Pulmonary artery endothelial cell (primary cell): Measurements from ENCODE around the gene KCNJ4. TPM values are rescaled to one million over a fixed set of nuclear protein-coding genes. Genes with fewer than 3 reads are reported as not detected.
"Not testable (repeated sequence)": the region's sequence is repeated elsewhere in the genome, so short reads cannot be mapped to it uniquely, and the experiment has no call there.

Experiments used
- DNase-seq: peaks from one replicate; pipeline ENCODE4 v3.0.0-alpha.2; 2011; ENCODE audit warnings: low read depth, low spot score
- total RNA-seq: library from RNA; depleted of rRNA; stranded (reverse); fragments of >200 nt; gene quantifications from 2 replicates; pipeline ENCODE4 v1.2.3, GENCODE V29; 2014

The KCNJ4 gene
- total RNA-seq, 1 donor from 2014 or later = not detected

GRCh38 chr22:38413085-38414008 is 41.7 kb downstream of the KCNJ4 start:
- no peak for DNase-seq

DNA sequence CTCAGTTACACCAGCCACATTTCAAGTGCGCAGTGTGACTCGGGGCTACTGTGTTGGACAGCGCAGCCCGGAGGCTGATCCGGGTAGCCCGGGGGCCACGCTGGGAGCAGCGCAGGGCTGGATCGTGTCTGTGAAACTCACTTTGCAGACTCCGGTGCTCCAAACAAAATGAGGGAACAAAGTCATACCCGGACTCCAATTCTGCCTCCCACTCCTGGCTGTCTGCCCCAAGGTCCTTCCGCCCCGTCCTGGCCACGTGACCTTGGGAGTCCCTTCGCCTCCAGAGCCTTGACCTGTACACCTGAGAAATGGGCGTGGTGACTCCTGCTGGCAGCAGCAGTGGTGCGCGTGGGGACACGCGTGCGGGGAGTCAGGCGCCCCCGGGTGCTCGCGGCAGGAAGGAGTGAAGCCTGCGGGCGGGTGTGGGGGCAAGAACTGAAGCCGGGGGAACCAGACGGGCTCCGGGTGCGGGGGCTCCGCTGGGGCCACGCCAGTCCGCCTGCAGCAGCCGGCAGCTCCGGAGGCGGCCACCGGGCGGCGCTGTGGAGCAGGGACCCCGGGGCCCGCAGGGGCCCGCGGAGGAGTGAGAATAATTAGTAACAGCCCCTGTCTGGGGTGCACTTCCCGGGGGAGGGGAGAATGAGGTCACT is 42.4 kb downstream of the KCNJ4 start:
- no peak for DNase-seq

DNA sequence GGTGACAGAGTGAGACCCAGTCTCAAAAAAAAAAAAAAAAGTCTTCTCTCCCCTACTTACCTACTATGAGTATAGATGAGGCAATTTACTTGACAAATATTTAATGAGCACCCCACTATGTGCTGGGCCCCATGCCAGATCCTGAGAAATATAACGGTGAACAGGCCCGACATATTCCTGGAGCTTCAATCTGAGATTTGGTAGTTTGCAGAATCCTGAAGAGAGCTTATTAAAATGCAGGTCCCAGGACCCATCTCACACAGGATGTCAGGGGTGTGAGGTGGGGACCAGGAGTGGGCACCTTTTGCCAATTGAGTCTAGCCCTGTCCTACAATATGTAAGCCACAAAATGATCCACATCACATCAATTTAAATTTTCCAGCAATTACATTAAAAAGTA is 44.0 kb downstream of the KCNJ4 start:
- DNase-seq = no peak

DNA sequence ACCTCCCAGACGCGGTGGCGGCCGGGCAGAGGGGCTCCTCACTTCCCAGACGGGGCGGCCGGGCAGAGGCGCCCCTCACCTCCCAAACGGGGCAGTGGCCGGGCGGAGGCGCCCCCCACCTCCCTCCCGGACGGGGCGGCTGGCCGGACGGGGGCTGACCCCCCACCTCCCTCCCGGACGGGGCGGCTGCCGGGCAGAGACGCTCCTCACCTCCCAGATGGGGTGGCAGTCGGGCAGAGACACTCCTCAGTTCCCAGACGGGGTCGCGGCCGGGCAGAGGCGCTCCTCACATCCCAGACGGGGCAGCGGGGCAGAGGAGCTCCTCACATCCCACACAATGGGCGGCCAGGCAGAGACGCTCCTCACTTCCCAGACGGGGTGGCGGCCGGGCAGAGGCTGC is 45.1 kb downstream of the KCNJ4 start:
- DNase-seq = not testable (repeated sequence)

- DNase-seq = no peak
Observed at GRCh38 chr22:38406617-38407016, 48.4 kb downstream of the KCNJ4 start.

- no peak for DNase-seq
Observed at GRCh38 chr22:38404419-38404818, 50.6 kb downstream of the KCNJ4 start.

DNA sequence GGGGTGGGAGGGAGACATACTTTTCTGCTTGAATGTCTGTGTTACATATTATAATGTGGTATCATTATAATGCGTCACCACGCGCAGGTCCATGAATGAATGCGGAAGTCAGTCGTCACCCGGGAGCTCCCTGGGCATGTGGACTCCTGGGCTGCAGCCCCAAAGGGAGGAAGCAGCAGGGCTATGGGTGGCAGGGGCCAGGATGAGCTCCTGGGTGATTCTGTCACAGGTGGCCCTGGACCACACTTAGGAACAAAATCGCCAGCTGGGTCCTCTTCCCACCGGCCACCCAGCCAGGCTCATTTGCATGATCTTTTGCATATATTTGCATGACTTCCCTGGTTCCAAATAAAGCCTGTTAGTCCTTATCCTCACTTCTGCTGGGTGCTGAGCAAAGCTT is 51.2 kb downstream of the KCNJ4 start:
- no peak for DNase-seq

DNA sequence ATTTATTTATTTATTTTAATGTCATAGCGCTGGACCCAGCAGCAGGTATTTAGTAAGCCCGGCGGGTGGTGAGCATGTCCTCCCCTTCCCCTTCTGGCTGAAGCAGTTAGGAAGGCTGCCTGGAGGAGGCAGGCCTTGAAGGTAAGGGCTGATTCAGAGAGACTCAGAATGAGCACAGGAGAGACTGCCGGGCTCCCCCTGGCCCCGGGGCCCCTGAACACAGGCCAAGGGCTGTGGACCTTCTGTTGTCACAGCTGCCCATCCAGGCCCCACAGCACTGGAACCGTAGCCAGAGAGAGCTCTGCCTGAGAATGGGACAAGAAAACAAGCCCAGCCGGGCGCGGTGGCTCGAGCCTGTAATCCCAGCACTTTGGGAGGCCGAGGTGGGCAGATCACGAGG is 52.8 kb downstream of the KCNJ4 start:
- DNase-seq = no peak

DNA sequence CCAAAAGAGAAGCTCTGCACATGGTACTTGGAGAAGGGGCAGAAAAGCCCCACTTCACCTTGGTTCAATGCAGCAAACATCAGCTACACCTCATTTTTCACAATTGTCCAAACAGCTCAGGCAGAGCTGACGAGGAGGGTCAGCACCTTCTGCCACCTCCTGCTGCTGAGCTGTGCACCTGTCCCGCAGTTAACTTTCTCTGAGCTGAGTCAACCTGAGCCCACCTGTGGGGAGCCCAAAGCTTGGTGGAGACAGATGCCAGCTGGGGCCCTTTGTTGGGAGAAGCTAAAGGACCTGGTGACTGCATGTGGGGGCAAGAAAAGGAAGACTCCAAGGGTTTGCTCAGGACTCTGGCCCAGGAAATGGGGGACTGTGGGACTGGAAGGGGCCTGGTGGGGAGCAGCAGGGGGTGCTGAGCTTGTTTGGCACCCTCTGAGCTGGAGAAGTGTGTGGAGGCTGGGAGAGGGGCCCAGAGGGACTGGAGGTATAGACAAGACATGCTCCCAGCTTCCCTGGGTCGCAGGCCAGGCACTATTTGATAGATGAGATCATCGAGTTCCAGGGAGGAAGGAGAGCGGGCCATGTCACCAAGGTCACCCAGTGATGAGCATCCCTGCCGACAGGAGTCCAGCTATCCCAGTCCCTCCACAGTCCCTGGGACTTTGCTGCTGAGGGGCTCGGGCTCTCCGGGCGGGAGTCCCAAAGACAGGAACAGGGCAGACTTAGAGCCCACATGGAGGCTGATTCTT is 53.5 kb downstream of the KCNJ4 start:
- DNase-seq = no peak

- DNase-seq = not testable (repeated sequence)
Observed at GRCh38 chr22:38400256-38400655, 54.7 kb downstream of the KCNJ4 start.

GRCh38 chr22:38398609-38399461 is 56.2 kb downstream of the KCNJ4 start:
- DNase-seq = peak; percentile 11

GRCh38 chr22:38398181-38398608 is 56.8 kb downstream of the KCNJ4 start:
- not testable (repeated sequence) for DNase-seq

DNA sequence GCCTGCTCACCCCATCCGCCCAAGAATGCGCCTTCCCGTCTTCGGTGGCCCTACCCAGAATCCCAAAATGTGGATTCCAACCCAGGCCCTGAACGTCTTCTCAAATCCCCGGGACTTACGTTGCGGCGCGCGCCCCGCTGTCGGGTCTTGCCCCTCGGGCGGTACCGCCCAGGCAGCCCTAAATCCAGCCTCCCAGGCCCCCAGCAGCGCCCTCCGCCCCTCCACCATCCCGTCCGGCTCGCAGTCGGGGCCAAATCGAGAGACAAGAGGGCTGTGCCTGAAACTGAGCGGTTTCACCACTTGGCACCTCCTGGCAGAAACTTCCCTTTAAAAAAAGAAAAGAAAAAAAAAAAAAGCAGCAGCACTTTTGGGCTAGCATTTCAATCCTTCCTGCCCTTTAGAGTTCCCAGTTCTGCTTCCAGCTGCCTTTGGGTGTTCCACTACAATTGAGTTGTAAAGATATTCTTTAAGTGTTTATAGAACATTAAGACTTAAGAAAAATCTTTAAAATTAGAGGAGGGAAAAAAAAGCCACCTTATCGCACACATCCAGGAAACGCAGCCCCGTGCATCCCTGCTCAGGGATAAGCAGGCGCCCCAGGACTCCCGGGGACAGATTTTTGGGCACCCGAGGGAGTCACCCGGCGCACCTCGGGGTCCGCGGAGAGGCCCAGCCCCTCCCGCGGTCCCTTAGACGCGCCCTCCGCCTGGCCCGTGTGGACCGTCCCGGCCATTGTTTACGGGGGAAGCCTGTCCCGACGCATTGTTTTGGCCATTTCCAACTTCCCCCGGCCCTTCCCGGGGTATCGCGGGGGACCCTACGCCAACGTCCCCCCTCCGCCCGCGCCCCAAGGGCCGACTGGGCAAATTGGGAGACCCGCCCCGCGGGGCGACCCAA is 57.6 kb downstream of the KCNJ4 start:
- no peak for DNase-seq

DNA sequence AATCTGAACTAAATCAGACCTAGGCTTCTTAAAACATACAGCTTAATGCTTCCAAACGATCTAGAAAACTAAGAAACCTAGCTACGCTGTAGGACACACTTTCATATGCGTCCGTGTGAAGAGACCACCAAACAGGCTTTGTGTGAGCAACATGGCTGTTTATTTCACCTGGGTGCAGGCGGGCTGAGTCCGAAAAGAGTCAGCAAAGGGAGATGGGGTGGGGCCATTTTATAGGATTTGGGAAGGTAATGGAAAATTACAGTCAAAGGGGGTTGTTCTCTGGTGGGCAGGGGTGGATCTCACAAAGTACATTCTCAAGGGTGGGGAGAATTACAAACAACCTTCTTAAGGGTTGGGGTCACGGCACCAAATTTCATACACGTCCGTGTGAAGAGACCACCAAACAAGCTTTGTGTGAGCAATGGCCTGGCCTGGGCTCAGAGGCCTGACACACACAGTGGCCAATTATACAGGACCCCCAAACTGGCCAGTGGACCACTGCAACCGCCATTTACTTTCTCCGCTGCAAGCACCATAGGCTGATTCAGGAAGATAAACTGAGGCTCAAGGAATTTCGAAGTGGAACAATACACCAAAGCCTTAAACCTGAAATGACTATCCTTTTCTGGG is 58.4 kb downstream of the KCNJ4 start:
- not testable (repeated sequence) for DNase-seq

DNA sequence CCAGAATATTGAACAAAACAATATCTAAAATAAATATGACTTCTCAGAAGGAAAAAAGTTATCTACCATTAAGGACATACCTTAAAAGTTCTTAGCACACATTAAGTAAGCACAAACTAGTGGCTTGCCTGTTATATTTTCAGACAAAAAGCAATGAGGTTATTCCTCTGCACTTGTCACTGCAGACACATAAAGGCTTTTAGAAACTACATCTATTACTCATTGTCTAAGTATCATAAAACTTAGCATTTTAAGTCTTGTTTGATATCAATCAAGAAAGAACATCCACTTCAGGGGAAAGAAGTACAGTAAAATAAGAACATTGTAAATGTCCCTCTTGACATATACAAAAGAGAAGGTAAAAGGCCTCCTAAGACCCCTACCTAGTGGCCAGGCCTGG is 59.1 kb downstream of the KCNJ4 start:
- not testable (repeated sequence) for DNase-seq

- not testable (repeated sequence) for DNase-seq
Observed at GRCh38 chr22:38394929-38395624, 59.9 kb downstream of the KCNJ4 start.

DNA sequence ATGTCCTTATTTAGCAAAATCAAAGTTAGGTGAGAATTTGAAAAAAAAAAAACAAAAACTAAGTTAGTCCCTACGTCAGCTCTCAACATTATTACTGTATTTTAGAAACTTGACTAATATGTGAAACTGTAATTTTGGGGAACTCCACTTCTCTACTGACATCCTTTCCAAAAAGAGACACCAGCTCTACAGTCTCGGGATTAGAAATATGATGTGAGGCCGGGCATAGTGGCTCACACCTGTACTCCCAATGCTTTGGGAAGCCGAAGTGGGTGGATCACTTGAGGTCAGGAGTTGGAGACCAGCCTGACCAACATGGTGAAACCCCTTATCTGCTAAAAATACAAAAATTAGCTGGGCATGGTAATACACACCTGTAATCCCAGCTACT is 65.6 kb downstream of the KCNJ4 start:
- DNase-seq = not testable (repeated sequence)

DNA sequence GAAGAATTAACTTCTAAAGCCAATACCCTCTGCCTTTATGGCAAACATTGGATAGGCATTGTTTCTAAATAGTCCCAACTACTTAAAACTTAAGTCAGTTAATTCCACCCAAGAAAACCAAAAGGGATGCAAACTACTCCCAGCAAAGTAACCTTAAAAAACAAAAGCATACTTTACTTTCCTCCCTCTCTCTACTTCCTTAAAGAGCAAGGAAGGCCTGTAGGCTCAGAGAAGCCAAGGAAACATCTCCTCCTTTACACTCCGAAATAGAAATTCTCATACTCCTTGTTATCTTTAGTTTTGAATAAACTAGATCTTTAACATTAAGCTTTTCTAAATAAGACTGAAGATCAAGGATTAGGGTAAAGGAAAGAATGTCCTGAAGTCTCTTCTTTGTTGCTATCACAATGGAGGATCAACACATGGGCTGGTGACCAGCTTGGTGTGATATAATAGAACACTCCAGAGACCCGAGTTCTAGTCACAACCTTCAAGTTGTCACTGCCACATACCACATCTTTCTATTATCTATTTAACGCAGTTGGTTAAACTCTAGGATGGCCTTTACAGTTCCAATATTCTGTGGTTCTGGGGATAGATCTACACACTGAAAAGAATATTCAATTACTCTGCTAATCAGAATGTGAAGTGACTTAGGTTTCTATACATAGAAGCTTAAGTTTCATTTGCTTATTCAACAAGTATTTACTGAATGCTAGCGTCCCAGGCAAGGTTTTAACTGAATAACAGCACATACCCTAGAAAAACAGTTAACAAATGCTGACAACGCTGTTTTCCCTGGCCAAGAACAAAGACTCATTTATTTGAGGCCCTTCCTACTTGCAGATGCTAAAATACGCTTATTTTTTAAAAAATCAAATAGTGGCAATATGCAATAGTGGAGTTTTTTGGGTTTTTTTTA is 66.2 kb downstream of the KCNJ4 start:
- not testable (repeated sequence) for DNase-seq
